Measurements from ENCODE around the gene XPR1. TPM values are rescaled to one million over a fixed set of nuclear protein-coding genes. Genes with fewer than 3 reads are reported as not detected.

The XPR1 gene
- total and polyA plus RNA-seq, 8 donors = 0.92 to 27.0 (median 4.5) TPM

GRCh38 chr1:180734366-180734765, 102.5 kb downstream of the XPR1 start:
- Histone ChIP-seq H3K27ac (no peak overlapping the region), H3K4me3 (no peak overlapping the region), H3K27me3 (no peaks in the 10 kb centered on the region), H3K4me1 (no peaks in the 10 kb centered on the region), H3K9me3 (peaks cover 0 to 45% (median 21%) of the 10 kb centered on the region in 4 donors), H3K36me3 (no peaks in the 10 kb centered on the region)
- intact Hi-C loops (cut with DNase I; ENCODE audit: low total_unique reads) = no loop called here
- no peak for DNase-seq
- no peak for TF ChIP-seq EP300 (IDR thresholded peaks at IDR 0.05)
- no peak for TF ChIP-seq POLR2AphosphoS5 (IDR thresholded peaks at IDR 0.05)
- TF ChIP-seq, protein P1, sequence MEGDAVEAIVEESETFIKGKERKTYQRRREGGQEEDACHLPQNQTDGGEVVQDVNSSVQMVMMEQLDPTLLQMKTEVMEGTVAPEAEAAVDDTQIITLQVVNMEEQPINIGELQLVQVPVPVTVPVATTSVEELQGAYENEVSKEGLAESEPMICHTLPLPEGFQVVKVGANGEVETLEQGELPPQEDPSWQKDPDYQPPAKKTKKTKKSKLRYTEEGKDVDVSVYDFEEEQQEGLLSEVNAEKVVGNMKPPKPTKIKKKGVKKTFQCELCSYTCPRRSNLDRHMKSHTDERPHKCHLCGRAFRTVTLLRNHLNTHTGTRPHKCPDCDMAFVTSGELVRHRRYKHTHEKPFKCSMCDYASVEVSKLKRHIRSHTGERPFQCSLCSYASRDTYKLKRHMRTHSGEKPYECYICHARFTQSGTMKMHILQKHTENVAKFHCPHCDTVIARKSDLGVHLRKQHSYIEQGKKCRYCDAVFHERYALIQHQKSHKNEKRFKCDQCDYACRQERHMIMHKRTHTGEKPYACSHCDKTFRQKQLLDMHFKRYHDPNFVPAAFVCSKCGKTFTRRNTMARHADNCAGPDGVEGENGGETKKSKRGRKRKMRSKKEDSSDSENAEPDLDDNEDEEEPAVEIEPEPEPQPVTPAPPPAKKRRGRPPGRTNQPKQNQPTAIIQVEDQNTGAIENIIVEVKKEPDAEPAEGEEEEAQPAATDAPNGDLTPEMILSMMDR (IDR thresholded peaks at IDR 0.05) = no peak
- TF ChIP-seq POLR2A (IDR thresholded peaks at IDR 0.05) = no peak
- WGBS, 5 donors = 97 to 99% (median 98%) methylated on average over 2 of the region's 2 CpGs

DNA sequence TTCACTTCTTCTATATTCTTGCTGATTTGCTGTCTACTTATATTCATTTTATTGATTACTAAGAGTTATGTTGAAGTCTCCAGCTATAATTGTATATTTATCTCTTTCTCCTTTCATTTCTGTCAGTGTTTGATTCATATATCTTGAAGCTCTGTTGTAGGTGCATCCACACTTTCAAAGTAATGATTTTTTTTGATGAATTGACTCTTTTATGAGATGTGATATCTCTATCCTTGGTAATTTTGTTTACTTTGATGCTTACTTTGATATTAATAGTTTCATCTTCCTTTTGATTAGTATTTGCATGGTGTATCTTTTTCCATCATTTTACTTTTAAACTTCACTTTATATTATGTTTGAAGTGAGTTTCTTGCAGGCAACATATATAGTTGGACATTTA, 110.8 kb downstream of the XPR1 start:
- no peaks in the 10 kb centered on the region for H3K27me3 ChIP-seq
- H3K27ac ChIP-seq = no peak overlapping the region
- intact Hi-C loops (cut with DNase I; ENCODE audit: low total_unique reads) = no loop called here
- TF ChIP-seq POLR2AphosphoS5 (IDR thresholded peaks at IDR 0.05) (no peak), EP300 (IDR thresholded peaks at IDR 0.05) (no peak), POLR2A (IDR thresholded peaks at IDR 0.05) (no peak)
- TF ChIP-seq, protein P1 (IDR thresholded peaks at IDR 0.05) = no peak
- H3K4me1 ChIP-seq = no peaks in the 10 kb centered on the region
- no peaks in the 10 kb centered on the region for H3K36me3 ChIP-seq
- H3K9me3 ChIP-seq = peaks cover 0 to 27% (median 7%) of the 10 kb centered on the region in 4 donors
- H3K4me3 ChIP-seq = no peak overlapping the region
- no peak for DNase-seq

DNA sequence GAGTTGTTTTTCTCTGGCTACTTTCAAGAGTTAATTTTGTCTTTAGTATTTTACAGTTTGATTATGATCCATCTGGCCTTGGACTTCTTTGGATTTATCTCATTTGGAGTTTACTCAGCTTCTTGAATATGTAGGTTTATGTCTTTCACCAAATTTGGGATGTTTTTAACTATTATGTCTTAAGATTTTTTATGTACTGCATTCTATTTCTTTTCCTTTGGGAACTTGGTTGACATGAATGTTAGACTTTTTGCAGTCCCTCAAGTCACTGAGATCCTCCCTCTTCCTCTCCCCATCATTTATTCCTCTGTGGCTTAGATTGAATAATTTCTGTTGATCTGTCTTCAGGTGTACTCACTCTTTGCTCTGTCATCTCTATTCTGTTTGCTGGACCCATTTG, 112.0 kb downstream of the XPR1 start:
- H3K36me3 ChIP-seq = no peaks in the 10 kb centered on the region
- no peaks in the 10 kb centered on the region for H3K27me3 ChIP-seq
- H3K4me3 ChIP-seq = no peak overlapping the region
- TF ChIP-seq POLR2AphosphoS5 (IDR thresholded peaks at IDR 0.05) (no peak), EP300 (IDR thresholded peaks at IDR 0.05) (no peak), POLR2A (IDR thresholded peaks at IDR 0.05) (no peak)
- TF ChIP-seq, protein P1 (IDR thresholded peaks at IDR 0.05) = no peak
- intact Hi-C loops (cut with DNase I; ENCODE audit: low total_unique reads) = no loop called here
- DNase-seq = no peak
- H3K9me3 ChIP-seq = peaks cover 0 to 27% (median 7%) of the 10 kb centered on the region in 4 donors
- H3K4me1 ChIP-seq = no peaks in the 10 kb centered on the region
- no peak overlapping the region for H3K27ac ChIP-seq

GRCh38 chr1:180745098-180745497, 113.3 kb downstream of the XPR1 start:
- Histone ChIP-seq H3K27ac (no peak overlapping the region), H3K4me1 (no peaks in the 10 kb centered on the region), H3K27me3 (no peaks in the 10 kb centered on the region), H3K9me3 (peaks cover 0 to 27% (median 7%) of the 10 kb centered on the region in 4 donors), H3K36me3 (no peaks in the 10 kb centered on the region), H3K4me3 (no peak overlapping the region)
- 88 to 96% (median 93%) methylated on average over 6 of the region's 6 CpGs for WGBS, 5 donors
- TF ChIP-seq, protein P1 (IDR thresholded peaks at IDR 0.05) = no peak
- TF ChIP-seq POLR2AphosphoS5 (IDR thresholded peaks at IDR 0.05) = no peak
- no peak for TF ChIP-seq POLR2A (IDR thresholded peaks at IDR 0.05)
- DNase-seq = no peak
- intact Hi-C loops (cut with DNase I; ENCODE audit: low total_unique reads) = no loop called here
